Astrocyte (in vitro differentiated cells and primary cell): ENCODE measurements around the gene TNFRSF13B. TPM values are rescaled to one million over a fixed set of nuclear protein-coding genes. Genes with fewer than 3 reads are reported as not detected.
"Not testable (repeated sequence)": the region's sequence is repeated elsewhere in the genome, so short reads cannot be mapped to it uniquely, and the experiment has no call there.

Experiments used
- DNase-seq: peaks from one replicate; pipeline ENCODE4 v3.0.0-alpha.2; 2010; ENCODE audit warnings: low read depth
- FAIRE-seq: peaks from 2 replicates; lab custom pipeline; 2011; peaks lifted over from hg19 to GRCh38; lab: Jason Lieb, UNC
- H2AFZ ChIP-seq: 2 replicates; pipeline ENCODE4 v1.6.0; 2012; ENCODE audit warnings: low read depth, low read length, inconsistent platforms
- H3K27ac ChIP-seq: 2 replicates; pipeline ENCODE4 v1.5.1; 2011; ENCODE audit warnings: low read depth, low read length, inconsistent platforms
- H3K27me3 ChIP-seq: 2 replicates; pipeline ENCODE4 v1.6.0; 2011; ENCODE audit warnings: low read length, inconsistent platforms; ENCODE audit not compliant: insufficient read depth
- H3K36me3 ChIP-seq: 2 replicates; pipeline ENCODE4 v1.5.1; 2011; ENCODE audit warnings: low read length, inconsistent platforms; ENCODE audit not compliant: insufficient read depth
- H3K4me1 ChIP-seq: 2 replicates; pipeline ENCODE4 v1.5.1; 2011; ENCODE audit warnings: low read length, inconsistent platforms; ENCODE audit not compliant: insufficient read depth
- H3K4me2 ChIP-seq: 2 replicates; pipeline ENCODE4 v1.6.0; 2012; ENCODE audit warnings: low read length, inconsistent platforms
- H3K4me3 ChIP-seq: 2 replicates; pipeline ENCODE4 v1.5.1; 2011; ENCODE audit warnings: low read depth, mild to moderate bottlenecking, low read length, inconsistent platforms; ENCODE audit not compliant: insufficient read depth
- H3K79me2 ChIP-seq: 2 replicates; pipeline ENCODE4 v1.6.0; 2012; ENCODE audit warnings: mild to moderate bottlenecking, low read length, inconsistent platforms; ENCODE audit not compliant: insufficient read depth
- H3K9ac ChIP-seq: 2 replicates; pipeline ENCODE4 v1.6.0; 2012; ENCODE audit warnings: mild to moderate bottlenecking, low read length, inconsistent platforms
- H3K9me3 ChIP-seq: 2 replicates; pipeline ENCODE4 v1.5.1; 2012; ENCODE audit warnings: low read depth, mild to moderate bottlenecking, low read length, inconsistent platforms; ENCODE audit not compliant: insufficient read depth
- H4K20me1 ChIP-seq: 2 replicates; pipeline ENCODE4 v1.6.0; 2012; ENCODE audit warnings: low read length, inconsistent platforms; ENCODE audit not compliant: insufficient read depth
- H3K27ac Mint-ChIP-seq: one replicate; pipeline ENCODE4 v1.8.0; 2021; ENCODE audit warnings: mild to moderate bottlenecking, mixed read lengths; ENCODE audit not compliant: unreplicated experiment
- H3K27me3 Mint-ChIP-seq: one replicate; pipeline ENCODE4 v1.8.0; 2021; ENCODE audit warnings: low read depth, mixed read lengths; ENCODE audit not compliant: unreplicated experiment
- H3K36me3 Mint-ChIP-seq: one replicate; pipeline ENCODE4 v1.8.0; 2021; ENCODE audit warnings: low read depth, mixed read lengths; ENCODE audit not compliant: unreplicated experiment
- H3K4me1 Mint-ChIP-seq: one replicate; pipeline ENCODE4 v1.8.0; 2021; ENCODE audit warnings: low read depth, mixed read lengths; ENCODE audit not compliant: unreplicated experiment
- H3K4me3 Mint-ChIP-seq: one replicate; pipeline ENCODE4 v1.8.0; 2021; ENCODE audit warnings: mild to moderate bottlenecking, moderate library complexity, mixed read lengths; ENCODE audit not compliant: unreplicated experiment
- H3K9me3 Mint-ChIP-seq: one replicate; pipeline ENCODE4 v1.8.0; 2021; ENCODE audit warnings: mild to moderate bottlenecking, mixed read lengths; ENCODE audit not compliant: unreplicated experiment
- total RNA-seq: library from RNA; stranded (reverse); gene quantifications from 2 replicates; pipeline ENCODE4 v1.2.1, GENCODE V29; 2021

Gene TNFRSF13B
- total RNA-seq, 1 donor from 2014 or later: not detected

GRCh38 chr17:17009972-17010371 lies 38.1 kb upstream of the TNFRSF13B start:
- not testable (repeated sequence) for H3K9ac ChIP-seq, H4K20me1 ChIP-seq, H3K4me1 ChIP-seq, H3K36me3 Mint-ChIP-seq, H3K4me3 Mint-ChIP-seq, DNase-seq, H3K9me3 ChIP-seq, H3K36me3 ChIP-seq, H3K27ac Mint-ChIP-seq, H3K27ac ChIP-seq, H3K9me3 Mint-ChIP-seq, H3K79me2 ChIP-seq, H3K27me3 ChIP-seq, H3K4me3 ChIP-seq, H3K4me1 Mint-ChIP-seq, H2AFZ ChIP-seq, H3K4me2 ChIP-seq
- peak; percentile 92 for FAIRE-seq
- H3K27me3 Mint-ChIP-seq: peaks cover 10% of the 10 kb centered on the region

GRCh38 chr17:17008621-17009397 lies 36.9 kb upstream of the TNFRSF13B start:
- peaks cover 14% of the 10 kb centered on the region for H3K27me3 Mint-ChIP-seq
- not testable (repeated sequence) for H2AFZ ChIP-seq, H3K36me3 Mint-ChIP-seq, H4K20me1 ChIP-seq, H3K36me3 ChIP-seq, H3K9me3 Mint-ChIP-seq, H3K27ac Mint-ChIP-seq, H3K27me3 ChIP-seq, H3K4me2 ChIP-seq, DNase-seq, H3K4me1 ChIP-seq, H3K79me2 ChIP-seq, H3K9ac ChIP-seq, H3K9me3 ChIP-seq, H3K4me3 ChIP-seq, H3K4me3 Mint-ChIP-seq, FAIRE-seq, H3K27ac ChIP-seq, H3K4me1 Mint-ChIP-seq

DNA sequence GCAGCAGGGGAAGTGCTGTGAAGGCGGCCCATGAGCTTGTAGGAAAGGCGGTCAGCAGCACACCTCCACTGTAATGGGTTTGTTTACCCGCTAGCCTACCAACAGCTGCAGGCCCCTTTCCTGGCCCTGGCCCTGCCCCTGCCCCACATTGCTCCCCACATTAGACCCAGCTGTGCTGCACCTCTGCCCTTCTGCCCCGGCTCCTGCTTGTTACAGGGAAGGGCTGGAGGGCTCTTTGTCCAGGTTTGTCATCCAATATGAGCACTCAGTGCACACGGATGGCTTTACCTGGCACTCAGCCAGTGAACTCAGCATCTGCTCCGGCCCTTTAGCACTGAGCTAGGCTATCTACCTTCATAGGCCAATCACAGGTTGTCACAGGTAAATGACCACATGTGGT lies 36.0 kb upstream of the TNFRSF13B start:
- peaks cover 14% of the 10 kb centered on the region for H3K27me3 Mint-ChIP-seq
- H3K4me1 Mint-ChIP-seq, H3K36me3 Mint-ChIP-seq, H3K27ac ChIP-seq, H3K4me1 ChIP-seq, H2AFZ ChIP-seq, H3K27me3 ChIP-seq, H3K36me3 ChIP-seq, H3K9me3 ChIP-seq, H3K4me3 ChIP-seq, H4K20me1 ChIP-seq, H3K9me3 Mint-ChIP-seq, H3K79me2 ChIP-seq, H3K27ac Mint-ChIP-seq, DNase-seq, H3K4me3 Mint-ChIP-seq, H3K4me2 ChIP-seq, H3K9ac ChIP-seq: not testable (repeated sequence)
- peak; percentile 63 for FAIRE-seq

- not testable (repeated sequence) for H3K4me3 ChIP-seq, H4K20me1 ChIP-seq, H3K9me3 ChIP-seq, H3K36me3 Mint-ChIP-seq, H3K9ac ChIP-seq, FAIRE-seq, H3K36me3 ChIP-seq, H3K4me3 Mint-ChIP-seq, H3K9me3 Mint-ChIP-seq, H3K4me1 Mint-ChIP-seq, H3K27ac ChIP-seq, H3K79me2 ChIP-seq, H2AFZ ChIP-seq, H3K27ac Mint-ChIP-seq, DNase-seq, H3K4me1 ChIP-seq, H3K4me2 ChIP-seq, H3K27me3 ChIP-seq
- peaks cover 14% of the 10 kb centered on the region for H3K27me3 Mint-ChIP-seq
These were observed 33.2 kb upstream of the TNFRSF13B start for GRCh38 chr17:17004997-17005614.
